BLaER1 (cell line): ENCODE data around the gene TRIM24.
"Not testable (repeated sequence)": the region's sequence is repeated elsewhere in the genome, so short reads cannot be mapped to it uniquely, and the experiment has no call there.

Source experiments
- H3K27ac ChIP-seq: shearing (Covaris generic); formaldehyde crosslinking; 2 replicates; pipeline ENCODE4 v1.8.1; 2022
- H3K27me3 ChIP-seq: shearing (Covaris generic); formaldehyde crosslinking; 2 replicates; pipeline ENCODE4 v1.8.1; 2022
- H3K36me3 ChIP-seq: shearing (Covaris generic); formaldehyde crosslinking; 2 replicates; pipeline ENCODE4 v1.8.1; 2022
- H3K4me1 ChIP-seq: shearing (Covaris generic); formaldehyde crosslinking; 2 replicates; pipeline ENCODE4 v1.8.1; 2022
- H3K4me2 ChIP-seq: shearing (Covaris generic); formaldehyde crosslinking; 2 replicates; pipeline ENCODE4 v1.8.1; 2022
- H3K4me3 ChIP-seq: shearing (Covaris generic); formaldehyde crosslinking; 2 replicates; pipeline ENCODE4 v1.8.1; 2022
- H3K9ac ChIP-seq: shearing (Covaris generic); formaldehyde crosslinking; 2 replicates; pipeline ENCODE4 v1.8.1; 2022
- H3K9me3 ChIP-seq: shearing (Covaris generic); formaldehyde crosslinking; 2 replicates; pipeline ENCODE4 v1.8.1; 2022
- H4K20me1 ChIP-seq: shearing (Covaris generic); formaldehyde crosslinking; 2 replicates; pipeline ENCODE4 v1.8.1; 2022
- Cebpa-rat ChIP-seq: shearing (Covaris generic); IDR thresholded peaks from 2 replicates; pipeline ENCODE4 v1.8.1; 2022

Gene TRIM24

GRCh38 chr7:138460176-138460648 is at the start of gene TRIM24:
Gene TRIM24 (plus strand): TSS chr7:138460259. CDS start chr7:138460549, 290 bp downstream.
- H3K27ac ChIP-seq = peak within 1 kb of the TSS; percentile 98
- H3K27me3 ChIP-seq = no peaks in the 10 kb centered on the region
- H3K36me3 ChIP-seq = peaks cover 23% of the 10 kb centered on the region
- H3K9me3 ChIP-seq = peaks cover 29% of the 10 kb centered on the region
- H3K4me3 ChIP-seq = peak within 1 kb of the TSS; percentile 99
- H4K20me1 ChIP-seq = peaks cover 18% of the 10 kb centered on the region
- H3K4me1 ChIP-seq = peaks cover 16% of the 10 kb centered on the region; the same call in 1 of the 2 replicates
- H3K9ac ChIP-seq = peak within 1 kb of the TSS; percentile 98
- H3K4me2 ChIP-seq = peak within 1 kb of the TSS; percentile 90
- no peak for TF ChIP-seq Cebpa-rat

- H4K20me1 ChIP-seq, H3K36me3 ChIP-seq, H3K4me1 ChIP-seq, H3K27ac ChIP-seq, H3K9me3 ChIP-seq, H3K27me3 ChIP-seq, H3K4me2 ChIP-seq, H3K9ac ChIP-seq, H3K4me3 ChIP-seq: not testable (repeated sequence)
Measured at GRCh38 chr7:138412077-138412476, 48.0 kb upstream of the TRIM24 start.

GRCh38 chr7:138412921-138413320 is 47.1 kb upstream of the TRIM24 start:
- not testable (repeated sequence) for H3K9ac ChIP-seq, H3K27me3 ChIP-seq, H3K4me3 ChIP-seq, H3K9me3 ChIP-seq, H3K27ac ChIP-seq, H3K4me2 ChIP-seq, H3K36me3 ChIP-seq, H4K20me1 ChIP-seq
- peak; percentile 87 for TF ChIP-seq Cebpa-rat
- H3K4me1 ChIP-seq = peaks cover 13% of the 10 kb centered on the region

- Histone ChIP-seq H3K27me3 (no peaks in the 10 kb centered on the region), H3K9me3 (no peaks in the 10 kb centered on the region), H3K9ac (no peak overlapping the region), H3K27ac (no peak overlapping the region), H3K36me3 (no peaks in the 10 kb centered on the region), H3K4me2 (peak overlapping the region; percentile 15), H3K4me3 (no peak overlapping the region), H3K4me1 (peaks cover 8% of the 10 kb centered on the region), H4K20me1 (no peaks in the 10 kb centered on the region)
- TF ChIP-seq Cebpa-rat = no peak
Measured at GRCh38 chr7:138417078-138417700, 42.9 kb upstream of the TRIM24 start.

- Histone ChIP-seq H3K4me1 (peaks cover 8% of the 10 kb centered on the region), H4K20me1 (no peaks in the 10 kb centered on the region), H3K36me3 (no peaks in the 10 kb centered on the region), H3K9ac (no peak overlapping the region), H3K4me3 (no peak overlapping the region), H3K9me3 (no peaks in the 10 kb centered on the region), H3K4me2 (peak overlapping the region; percentile 15; the same call in 1 of the 2 replicates), H3K27ac (no peak overlapping the region), H3K27me3 (no peaks in the 10 kb centered on the region)
- no peak for TF ChIP-seq Cebpa-rat
Measured at GRCh38 chr7:138417764-138418163, 42.3 kb upstream of the TRIM24 start.

GRCh38 chr7:138418403-138418802 is 41.7 kb upstream of the TRIM24 start:
- H3K27ac ChIP-seq, H3K4me2 ChIP-seq: not testable (repeated sequence)

GRCh38 chr7:138425026-138425425 is 35.0 kb upstream of the TRIM24 start:
- H3K9ac ChIP-seq = no peak overlapping the region
- H3K4me2 ChIP-seq = no peak overlapping the region
- H3K4me3 ChIP-seq = no peak overlapping the region
- H4K20me1 ChIP-seq = no peaks in the 10 kb centered on the region
- peaks cover 7% of the 10 kb centered on the region; the same call in 1 of the 2 replicates for H3K36me3 ChIP-seq
- H3K4me1 ChIP-seq = no peaks in the 10 kb centered on the region
- no peak for TF ChIP-seq Cebpa-rat
- no peak overlapping the region for H3K27ac ChIP-seq
- H3K27me3 ChIP-seq = no peaks in the 10 kb centered on the region
- peaks cover 42% of the 10 kb centered on the region for H3K9me3 ChIP-seq

More at GRCh38 chr7:138418403-138418802, 41.7 kb upstream of the TRIM24 start:
- not testable (repeated sequence) for H3K9ac ChIP-seq, H3K9me3 ChIP-seq, H3K36me3 ChIP-seq, H3K4me1 ChIP-seq, H4K20me1 ChIP-seq, H3K27me3 ChIP-seq, H3K4me3 ChIP-seq

- no peak overlapping the region for H3K4me2 ChIP-seq
- H3K9ac ChIP-seq = no peak overlapping the region
- no peaks in the 10 kb centered on the region for H4K20me1 ChIP-seq
- no peak overlapping the region for H3K27ac ChIP-seq
- TF ChIP-seq Cebpa-rat = no peak
- no peaks in the 10 kb centered on the region for H3K27me3 ChIP-seq
- no peaks in the 10 kb centered on the region for H3K4me1 ChIP-seq
- H3K36me3 ChIP-seq = peaks cover 7% of the 10 kb centered on the region; the same call in 1 of the 2 replicates
- H3K4me3 ChIP-seq = peak overlapping the region; percentile 33; the same call in 1 of the 2 replicates
- H3K9me3 ChIP-seq = peaks cover 55% of the 10 kb centered on the region
Measured at GRCh38 chr7:138429577-138430250, 30.3 kb upstream of the TRIM24 start.

GRCh38 chr7:138431517-138431916 is 28.5 kb upstream of the TRIM24 start:
- Histone ChIP-seq H3K9me3 (peaks cover 51% of the 10 kb centered on the region), H3K27me3 (no peaks in the 10 kb centered on the region), H3K4me1 (no peaks in the 10 kb centered on the region), H3K36me3 (peaks cover 7% of the 10 kb centered on the region; the same call in 1 of the 2 replicates), H3K4me2 (no peak overlapping the region), H3K27ac (no peak overlapping the region), H3K9ac (no peak overlapping the region), H3K4me3 (no peak overlapping the region), H4K20me1 (no peaks in the 10 kb centered on the region)
- no peak for TF ChIP-seq Cebpa-rat

GRCh38 chr7:138433583-138434443 is 26.2 kb upstream of the TRIM24 start:
- no peaks in the 10 kb centered on the region for H3K4me1 ChIP-seq
- H3K36me3 ChIP-seq = peaks cover 7% of the 10 kb centered on the region; the same call in 1 of the 2 replicates
- no peak overlapping the region for H3K4me3 ChIP-seq
- TF ChIP-seq Cebpa-rat = no peak
- no peaks in the 10 kb centered on the region for H3K27me3 ChIP-seq
- no peak overlapping the region for H3K27ac ChIP-seq
- H3K9ac ChIP-seq = no peak overlapping the region
- peaks cover 34% of the 10 kb centered on the region for H3K9me3 ChIP-seq
- no peak overlapping the region for H3K4me2 ChIP-seq
- no peaks in the 10 kb centered on the region for H4K20me1 ChIP-seq
